Islet of Langerhans (tissue), 1 donor: Measurements from ENCODE around the gene SCRN1.

ENCODE experiments used
- FAIRE-seq: peaks from one replicate; lab custom pipeline; 2011; peaks lifted over from hg19 to GRCh38; lab: Jason Lieb, UNC

The SCRN1 gene

GRCh38 chr7:30005464-30005863, 15.9 kb upstream of the SCRN1 start:
- no peak for FAIRE-seq

DNA sequence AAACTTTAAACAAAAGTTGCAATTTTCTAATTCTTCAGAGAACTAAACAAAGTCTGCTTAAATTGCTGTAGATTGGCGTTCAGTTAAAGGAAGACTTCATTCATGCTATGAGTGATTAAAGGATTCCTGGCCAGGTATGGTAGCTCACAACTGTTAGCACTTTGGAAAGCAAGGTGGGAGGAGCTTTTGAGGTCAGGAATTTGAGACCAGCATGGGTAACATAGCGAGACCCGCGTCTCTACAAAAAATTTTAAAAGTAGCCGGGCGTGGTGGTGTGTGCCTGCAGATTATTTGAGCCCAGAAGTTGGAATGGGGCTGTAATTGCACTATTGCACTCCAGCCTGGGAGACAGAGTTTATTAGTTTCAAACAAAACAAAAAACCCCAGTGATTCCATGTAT, 13.5 kb upstream of the SCRN1 start:
- no peak for FAIRE-seq

GRCh38 chr7:30001998-30002397, 12.4 kb upstream of the SCRN1 start:
- no peak for FAIRE-seq

DNA sequence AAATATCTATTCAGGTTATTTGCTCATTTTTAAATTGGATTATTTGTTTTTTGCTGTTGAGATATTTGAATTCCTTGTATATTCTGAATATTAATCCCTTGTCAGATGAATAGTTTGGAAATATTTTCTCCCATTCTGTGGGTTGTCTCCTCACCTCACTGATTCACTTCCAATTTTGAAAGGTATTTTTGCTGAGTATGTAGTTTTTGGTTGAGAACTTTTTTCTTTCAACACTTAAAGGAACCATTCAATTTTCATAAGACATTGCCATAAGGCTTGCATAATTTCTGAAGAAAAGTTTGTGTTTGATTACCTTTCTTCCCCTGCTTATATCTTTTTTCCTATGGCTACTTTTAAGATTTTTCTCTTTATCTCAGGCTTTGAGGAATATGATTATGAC, 8.9 kb upstream of the SCRN1 start:
- no peak for FAIRE-seq

DNA sequence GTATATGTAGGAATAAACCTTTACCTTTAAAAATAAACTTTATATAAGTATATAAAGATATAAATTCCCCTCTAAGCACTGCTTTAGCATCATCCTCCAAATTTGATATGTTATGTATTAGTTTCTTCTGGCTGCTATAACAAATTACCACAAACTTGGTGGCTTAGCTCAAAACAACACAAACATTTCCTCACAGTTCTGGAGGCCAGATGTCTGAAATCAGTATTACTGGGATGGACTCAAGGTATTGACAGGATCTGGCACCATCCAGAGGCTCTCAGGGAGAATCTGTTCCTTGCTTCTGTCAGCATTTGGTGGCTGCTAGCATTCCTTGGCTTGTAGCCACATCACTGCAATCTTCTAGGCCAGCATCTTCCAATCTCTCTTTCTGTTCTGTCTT, 6.7 kb upstream of the SCRN1 start:
- FAIRE-seq, result no peak

- FAIRE-seq, result peak; percentile 5
Measured at GRCh38 chr7:29995652-29996051, 6.1 kb upstream of the SCRN1 start.

GRCh38 chr7:29993140-29993539, 3.5 kb upstream of the SCRN1 start:
- peak; percentile 64 for FAIRE-seq

DNA sequence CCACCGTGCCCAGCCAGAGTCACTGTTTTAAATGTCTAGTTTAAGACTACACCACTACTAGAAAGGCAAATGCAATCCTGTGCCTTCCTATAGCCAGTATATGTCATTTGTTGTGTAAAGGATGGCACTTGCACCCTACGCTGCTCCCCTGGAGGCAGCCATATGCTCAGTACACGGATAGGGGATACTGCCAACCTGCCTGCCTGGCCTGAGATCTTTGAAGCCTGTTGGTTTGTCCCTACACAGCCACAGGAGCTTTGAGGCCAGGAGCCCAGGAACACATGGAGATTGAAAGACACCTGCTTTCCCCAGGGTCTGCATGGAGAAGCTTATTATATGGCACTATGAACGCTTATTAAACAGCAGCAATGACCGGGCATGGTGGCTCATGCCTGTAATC, 2.3 kb upstream of the SCRN1 start:
- no peak for FAIRE-seq

GRCh38 chr7:29990931-29991330, 1.3 kb upstream of the SCRN1 start:
- FAIRE-seq, result no peak

DNA sequence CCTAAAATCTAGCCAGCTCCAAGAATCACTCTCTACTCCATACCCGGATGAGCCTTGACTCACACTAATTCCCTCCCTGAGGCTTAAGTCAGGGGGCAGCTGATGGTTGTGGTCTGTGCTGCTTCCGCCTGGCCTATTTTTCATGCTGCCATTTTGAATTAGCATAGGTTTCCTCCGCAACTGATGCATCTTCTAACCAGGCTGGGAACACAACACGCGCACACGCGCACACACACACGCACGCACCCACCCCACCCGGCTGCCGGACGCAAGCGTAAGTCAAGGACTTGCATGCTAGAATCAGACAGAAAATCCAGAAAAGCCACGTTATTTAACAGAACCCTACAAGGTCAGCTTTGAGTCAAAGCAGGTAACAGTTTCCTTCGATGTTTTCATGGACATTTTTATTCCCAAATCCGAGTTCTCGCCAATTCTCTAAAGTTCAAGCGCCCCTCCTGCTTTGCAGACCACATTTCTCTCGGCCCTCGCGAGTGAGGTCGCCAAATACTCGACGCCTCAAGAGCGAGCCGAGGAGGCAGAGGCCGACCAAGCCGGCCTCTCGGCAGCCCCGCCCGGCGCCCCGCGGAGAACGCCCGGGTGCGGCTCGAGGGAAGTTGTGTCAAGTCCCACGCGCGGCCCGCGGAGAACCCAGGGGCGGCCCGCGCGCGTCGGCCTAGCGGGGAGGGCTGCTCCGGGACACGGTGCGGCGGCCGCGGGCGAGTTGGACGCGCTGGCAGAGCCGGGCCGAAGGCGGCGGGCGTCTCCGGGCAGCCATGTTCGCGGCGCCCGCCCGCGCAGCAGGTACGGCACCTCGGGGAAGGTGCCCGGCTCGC, 961 bp downstream of the SCRN1 start:
- FAIRE-seq, result no peak

DNA sequence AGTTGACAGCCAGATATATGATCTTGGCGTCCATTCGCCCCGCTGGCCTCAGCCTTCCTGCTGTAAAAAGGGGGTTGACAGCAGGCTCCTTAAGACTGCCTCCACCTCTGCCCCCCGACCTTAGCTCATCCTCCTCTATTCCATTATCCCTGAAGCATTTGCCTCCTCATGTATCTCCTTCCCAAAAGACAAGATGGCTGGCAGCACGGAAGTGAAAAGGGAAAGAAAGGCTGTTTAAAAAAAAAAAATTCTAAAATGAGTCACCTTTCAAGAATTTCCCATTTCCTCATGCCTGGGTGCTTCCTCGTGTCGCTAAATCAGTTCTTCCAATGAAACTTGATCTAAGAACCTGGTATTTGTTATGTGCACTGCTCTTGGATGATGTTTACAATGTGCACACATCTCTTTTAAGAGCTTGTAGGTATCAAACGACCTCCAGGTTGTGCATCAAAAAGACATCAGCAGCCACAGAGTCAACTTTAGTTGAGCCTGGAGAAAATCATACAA, 1.7 kb downstream of the SCRN1 start:
- peak; percentile 94 for FAIRE-seq

GRCh38 chr7:29987083-29987482, 2.5 kb downstream of the SCRN1 start:
- peak; percentile 36 for FAIRE-seq

DNA sequence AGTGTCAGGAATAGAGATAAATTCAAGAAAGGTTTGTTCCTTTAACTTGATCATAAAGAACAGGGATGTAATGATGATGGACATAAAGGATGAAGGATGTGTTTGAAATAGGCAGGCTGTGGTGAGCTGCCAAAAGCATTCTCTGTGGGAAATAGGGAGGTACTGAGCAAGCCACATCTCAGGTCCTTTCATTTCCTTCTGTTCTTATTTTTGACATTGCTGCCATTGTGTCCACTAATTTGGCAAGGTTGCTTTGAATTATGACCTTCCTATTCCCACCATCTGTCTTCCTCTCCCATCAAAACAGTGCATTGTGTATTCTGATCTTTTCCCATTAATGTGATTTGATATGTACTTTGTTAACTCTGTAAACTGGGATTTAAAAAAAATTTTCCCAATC, 9.4 kb downstream of the SCRN1 start:
- FAIRE-seq, result no peak

DNA sequence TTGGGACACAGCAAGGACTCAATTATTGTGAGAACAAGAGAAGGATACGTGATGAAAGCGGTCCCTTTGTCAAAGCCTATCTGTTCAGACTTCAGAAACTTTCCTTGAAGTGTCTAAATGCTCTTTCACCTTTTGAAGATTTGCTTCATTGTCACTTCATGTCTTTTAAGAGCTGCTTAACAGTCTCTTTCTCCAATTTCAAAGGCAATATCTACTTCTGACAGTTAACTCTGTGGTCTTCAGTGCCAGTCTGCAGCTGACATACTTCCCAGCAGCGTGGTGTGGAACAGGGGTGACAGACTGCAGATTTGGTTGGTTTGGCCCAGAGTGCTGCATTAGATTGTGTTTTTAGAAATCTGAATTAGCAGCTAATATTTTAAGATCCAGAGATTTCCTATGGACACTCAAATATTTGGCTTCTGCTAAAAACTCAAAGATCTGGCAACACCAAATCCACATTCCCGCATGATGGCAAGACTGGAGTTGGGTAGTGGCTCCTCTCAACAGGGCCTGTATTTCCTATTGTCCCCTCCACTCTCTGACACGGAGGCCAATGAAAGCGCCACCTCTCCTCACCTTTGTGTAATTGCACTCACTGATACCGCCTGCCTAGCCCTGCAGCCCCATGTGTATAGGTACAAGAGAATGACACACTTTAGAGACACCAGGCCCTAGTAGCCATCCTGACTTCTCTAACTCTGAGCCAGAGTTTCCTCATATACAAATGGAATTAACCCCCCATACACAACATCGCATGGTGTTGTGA, 11.5 kb downstream of the SCRN1 start:
- FAIRE-seq, result no peak

- FAIRE-seq, result no peak
Measured at GRCh38 chr7:29976673-29977415, 12.8 kb downstream of the SCRN1 start.

GRCh38 chr7:29976266-29976665, 13.3 kb downstream of the SCRN1 start:
- no peak for FAIRE-seq

GRCh38 chr7:29975561-29975960, 14.0 kb downstream of the SCRN1 start:
- FAIRE-seq, result peak; percentile 90

- peak; percentile 71 for FAIRE-seq
Measured at GRCh38 chr7:29974286-29974685, 15.3 kb downstream of the SCRN1 start.

DNA sequence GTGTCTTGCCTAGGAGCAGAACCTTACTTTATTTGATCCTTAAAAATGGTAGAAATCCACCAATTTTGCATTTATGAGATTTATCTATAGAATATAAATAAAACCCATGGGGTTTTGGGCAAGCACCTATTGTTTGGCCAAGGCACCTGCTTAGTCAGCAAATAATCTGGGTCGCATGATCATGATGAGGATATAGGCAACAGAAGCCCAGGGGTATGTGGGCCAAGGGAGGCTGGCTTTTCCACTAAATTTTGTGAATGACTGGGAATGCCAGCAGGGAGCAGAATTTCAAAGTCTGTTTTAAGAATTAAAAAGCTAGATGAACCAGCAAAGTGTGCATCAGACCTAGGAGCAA, 17.3 kb downstream of the SCRN1 start:
- FAIRE-seq, result no peak

DNA sequence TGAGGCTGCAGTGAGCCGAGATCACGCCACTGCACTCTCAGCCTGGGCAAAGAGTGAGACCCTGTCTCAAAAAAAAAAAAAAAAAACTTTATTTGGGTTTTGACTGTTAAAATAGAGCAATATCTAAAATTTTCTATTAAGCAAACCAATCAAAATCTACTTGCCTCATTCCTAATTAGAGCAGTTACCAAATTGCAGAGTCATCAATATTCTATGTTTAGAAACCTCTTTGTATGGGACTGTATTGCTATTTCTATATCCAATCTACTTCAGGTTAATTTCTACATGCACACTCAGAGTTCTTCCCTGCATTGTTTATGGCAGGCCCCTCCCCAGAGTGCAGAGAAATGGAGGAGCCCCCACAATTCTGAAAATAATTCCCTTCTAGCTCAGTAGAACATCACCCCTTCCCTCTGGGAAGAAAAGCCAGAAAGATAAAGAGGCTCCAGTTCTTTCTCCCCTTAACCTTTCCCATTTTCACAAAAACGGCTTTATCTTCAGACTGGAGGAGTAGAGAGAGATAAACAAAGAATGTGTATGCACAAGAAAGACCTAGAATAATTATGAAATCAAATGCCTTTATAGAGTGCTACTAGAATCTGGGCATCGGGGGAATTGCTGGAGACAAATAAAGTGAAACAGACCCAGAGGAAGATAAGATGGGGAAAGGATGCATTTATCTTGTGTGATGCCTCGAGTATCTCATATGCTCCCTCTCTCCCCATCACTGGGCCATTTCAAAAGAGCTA, 17.9 kb downstream of the SCRN1 start:
- FAIRE-seq, result no peak

GRCh38 chr7:29970158-29970557, 19.4 kb downstream of the SCRN1 start:
- FAIRE-seq, result no peak

DNA sequence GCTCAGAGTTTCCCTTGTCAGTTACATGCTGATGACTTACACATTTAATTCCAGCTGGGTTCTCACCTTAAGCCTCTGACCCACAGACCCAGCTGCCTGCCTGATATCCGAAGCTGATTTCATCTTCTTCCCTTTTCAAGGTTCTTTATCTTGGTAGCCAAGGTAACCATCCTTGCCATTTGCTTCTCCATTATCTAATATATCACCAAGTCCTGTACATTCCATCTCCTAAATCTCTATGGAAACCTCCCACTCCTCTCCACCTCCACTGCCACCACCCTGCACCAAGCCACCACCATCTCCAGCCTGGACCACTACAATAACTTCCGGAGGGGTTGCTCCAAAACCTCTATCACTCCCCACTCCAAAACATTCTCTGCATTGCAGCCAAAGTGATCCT, 19.9 kb downstream of the SCRN1 start:
- FAIRE-seq, result no peak
